Measurements from ENCODE around the gene CCIN.
A peak's percentile ranks its signal among the peaks of the same experiment; 100 is the strongest.

Gene CCIN

DNA sequence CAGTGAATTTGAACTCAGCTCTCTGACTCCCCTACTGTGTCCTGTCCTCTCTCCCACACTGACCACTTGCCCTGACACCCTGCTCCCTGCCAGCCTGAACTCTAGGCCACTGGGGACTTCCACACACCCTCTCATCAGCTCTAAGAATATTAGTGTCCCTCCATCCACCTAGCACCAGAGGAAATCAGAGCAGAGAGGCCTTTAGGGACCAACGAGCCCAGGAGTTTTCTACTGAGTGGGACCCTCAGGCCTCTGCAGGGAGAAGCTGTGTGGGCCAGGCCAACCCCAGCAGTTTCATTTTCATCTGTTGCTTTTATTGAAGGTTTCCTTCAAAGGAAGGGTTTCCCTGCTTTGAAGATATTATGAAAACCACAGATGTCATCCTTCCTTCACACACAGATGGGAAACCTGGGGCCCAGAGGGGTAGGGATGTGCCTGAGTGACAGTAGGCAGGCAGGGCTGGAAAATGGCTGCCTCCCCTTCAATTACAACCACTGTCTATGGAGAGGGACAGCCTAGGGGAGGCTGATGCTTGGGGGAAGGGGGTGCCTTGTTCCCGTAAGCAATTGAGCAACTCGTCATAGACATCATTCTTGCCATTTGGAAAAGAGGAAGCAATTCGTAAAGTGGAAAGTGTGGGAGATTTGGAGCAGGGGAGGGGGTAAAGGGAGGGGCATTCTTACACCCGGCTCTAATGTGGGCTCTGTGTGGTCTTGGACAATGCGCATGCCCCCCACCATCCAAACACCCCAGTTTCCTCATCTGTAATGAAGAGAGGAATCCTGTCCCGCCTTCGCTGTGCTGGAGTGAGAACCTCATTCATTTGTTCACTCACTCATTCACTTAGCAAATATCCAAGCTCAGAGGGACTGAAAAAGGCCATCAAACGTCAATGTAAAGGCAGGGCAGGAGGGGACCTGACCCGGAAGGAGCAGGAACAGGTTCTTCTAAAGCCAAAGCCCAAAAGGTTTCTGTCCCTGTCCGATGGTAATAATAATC lies 28.8 kb upstream of the CCIN start:
- DNase-seq (ENCODE audit: extremely low read depth in 1 of 2, low read depth in 1 of 2): no peak

DNA sequence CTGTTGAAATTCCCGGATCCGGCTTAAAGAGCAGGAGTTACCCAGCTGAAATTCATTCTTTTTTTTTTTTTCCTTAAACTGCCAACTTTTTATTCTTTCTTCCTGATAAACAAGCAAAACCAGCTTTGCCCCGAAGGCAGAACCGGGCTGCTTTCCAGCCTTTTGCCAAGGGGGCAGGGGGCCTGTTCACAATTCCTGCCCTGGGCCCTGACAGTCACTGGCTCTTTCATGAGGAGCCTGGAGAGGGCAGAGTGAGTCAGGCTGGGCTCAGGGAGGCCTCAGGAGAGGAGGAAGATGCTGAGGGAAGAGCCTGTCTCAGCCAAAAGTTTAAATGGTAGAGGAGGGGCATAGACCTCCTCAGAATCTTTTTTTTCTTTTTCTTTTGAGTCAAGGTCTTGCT lies 27.9 kb upstream of the CCIN start:
- no peak for DNase-seq (ENCODE audit: extremely low read depth in 1 of 2, low read depth in 1 of 2)

DNA sequence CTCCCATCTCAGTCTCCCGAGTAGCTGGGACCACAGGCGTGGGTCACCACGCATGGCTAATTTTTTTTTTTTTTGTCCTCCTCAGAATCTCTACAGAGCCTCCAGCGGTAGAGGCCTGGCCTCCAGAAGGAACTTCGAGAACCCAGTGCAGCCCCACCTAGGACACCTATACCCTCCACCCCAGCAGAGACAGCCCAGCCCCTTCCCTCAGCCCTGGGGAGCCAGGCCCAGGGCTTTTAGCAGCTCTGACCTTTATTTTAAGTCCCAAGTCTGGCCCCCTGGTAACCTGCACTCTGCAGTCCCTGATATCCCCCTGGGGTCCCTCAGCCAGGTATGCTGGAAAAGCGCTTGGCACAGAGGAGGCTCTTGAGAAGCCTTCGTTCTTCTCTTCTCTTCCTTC lies 27.4 kb upstream of the CCIN start:
- no peak for DNase-seq (ENCODE audit: extremely low read depth in 1 of 2, low read depth in 1 of 2)

DNA sequence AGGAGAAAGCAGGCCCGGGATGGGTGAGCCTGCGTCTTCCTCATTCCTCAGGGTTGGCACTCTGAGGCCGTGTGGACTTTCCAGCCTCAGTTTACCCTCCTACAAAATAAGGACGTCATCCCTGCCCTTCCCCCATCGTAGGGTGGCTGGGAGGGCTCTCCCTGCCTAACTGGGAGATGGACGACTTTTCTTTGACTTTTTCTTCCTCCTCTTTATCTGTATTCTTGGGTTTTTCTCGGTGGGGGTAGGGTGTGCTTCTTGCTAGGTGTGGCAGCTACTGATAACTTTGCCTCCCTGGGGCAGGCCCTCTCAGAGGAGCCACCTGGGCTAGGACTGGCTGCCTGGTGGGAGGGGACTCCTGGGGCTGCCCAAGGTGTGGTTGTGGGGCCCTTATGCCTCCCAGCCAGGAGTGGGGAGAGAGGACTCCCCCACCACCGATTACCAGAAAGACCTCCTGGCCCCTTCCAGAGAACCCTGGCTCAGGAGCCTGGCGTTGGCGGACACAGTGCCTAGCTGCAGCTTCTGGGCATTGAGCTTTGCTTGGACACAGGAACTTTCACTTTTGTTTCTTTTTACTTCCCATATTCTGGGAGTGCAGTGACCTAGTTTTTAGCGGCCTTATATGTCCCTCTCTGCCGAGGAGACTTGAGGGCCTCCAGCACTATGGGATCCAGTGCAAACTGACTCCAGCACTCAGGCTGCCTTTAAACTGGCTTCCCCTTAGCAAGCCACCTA lies 26.5 kb upstream of the CCIN start:
- no peak for DNase-seq (ENCODE audit: extremely low read depth in 1 of 2, low read depth in 1 of 2)

DNA sequence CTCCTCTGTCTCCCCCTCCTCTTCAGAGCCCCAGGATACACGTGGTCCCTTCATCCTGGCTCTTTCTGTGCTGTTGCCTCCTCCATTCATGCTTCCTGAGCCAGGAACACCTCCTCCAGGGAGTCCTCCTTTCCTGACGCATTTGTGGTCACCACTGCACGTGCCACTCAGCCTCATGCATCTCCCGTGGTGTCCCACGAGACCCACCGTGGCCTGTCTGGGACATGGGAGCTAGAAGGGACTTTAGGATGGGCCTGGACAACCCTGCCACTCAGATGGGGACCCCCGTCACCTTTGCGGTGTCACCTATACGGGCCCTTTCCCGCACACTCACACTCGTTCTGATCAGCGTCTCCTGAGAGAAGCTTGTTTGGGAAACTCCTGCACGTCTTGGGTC lies 25.9 kb upstream of the CCIN start:
- no peak for DNase-seq (ENCODE audit: extremely low read depth in 1 of 2, low read depth in 1 of 2)

DNA sequence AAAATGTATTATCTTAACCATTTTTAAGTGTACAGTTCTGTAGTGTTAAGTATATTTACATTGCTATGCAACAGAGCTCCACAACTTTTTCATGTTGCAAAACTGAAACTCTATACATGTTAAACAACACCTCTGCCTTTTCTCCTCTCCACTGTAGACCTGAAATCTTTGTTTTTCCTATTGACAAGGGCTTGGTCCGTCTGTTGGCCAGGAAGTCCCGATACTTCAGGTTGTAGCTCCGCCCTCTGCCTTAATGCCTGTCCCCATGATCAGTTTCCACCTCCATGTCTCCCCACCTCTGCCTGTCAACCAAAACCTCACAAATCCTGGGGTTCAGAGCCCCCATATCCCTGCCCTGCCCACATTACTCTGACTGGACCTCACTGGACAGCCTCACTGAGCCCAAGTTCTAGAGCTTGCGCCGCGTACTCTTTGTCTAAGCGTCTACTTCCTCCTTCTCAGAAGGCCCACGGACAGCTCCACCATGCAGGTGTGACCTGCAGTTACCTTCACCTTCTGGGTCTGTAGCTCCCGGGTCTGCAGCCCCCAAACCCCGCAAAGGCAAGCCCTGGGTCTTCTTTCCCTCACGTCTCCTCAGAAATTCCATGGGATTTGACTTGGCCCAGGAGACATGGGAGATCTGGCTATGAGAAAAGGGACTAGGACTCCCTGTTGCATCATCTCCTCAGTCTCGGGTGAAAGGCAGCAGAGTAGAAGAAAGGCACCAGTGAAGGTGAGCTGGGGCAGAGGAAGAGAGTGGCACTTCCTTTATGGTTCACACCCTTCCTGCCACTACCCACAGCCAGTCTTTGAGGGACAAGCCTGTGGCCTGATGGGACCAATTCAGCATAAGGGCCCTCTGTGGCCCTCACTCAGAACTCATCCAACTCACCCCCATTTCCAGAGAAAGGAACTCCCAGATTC lies 24.6 kb upstream of the CCIN start:
- DNase-seq (ENCODE audit: extremely low read depth in 1 of 2, low read depth in 1 of 2): no peak

DNA sequence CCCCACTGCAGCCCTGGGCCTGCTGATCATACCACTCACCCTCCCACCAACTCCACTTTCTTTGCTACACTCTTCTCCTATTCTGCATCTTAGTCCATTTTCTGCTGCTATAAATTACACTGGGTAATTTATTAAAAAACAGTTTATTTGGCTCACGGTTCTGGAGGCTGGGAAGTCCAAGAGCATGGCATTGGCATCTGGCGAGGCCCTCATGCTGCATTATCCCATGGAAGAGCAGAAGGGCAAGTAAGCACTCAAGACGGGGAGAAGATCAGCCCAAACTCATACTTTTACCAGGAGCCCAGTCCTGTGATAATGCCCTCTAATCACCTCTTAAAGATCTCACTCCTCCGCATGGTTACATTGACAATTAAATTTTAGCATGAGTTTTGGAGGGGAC lies 23.2 kb upstream of the CCIN start:
- DNase-seq (ENCODE audit: extremely low read depth in 1 of 2, low read depth in 1 of 2): no peak

DNA sequence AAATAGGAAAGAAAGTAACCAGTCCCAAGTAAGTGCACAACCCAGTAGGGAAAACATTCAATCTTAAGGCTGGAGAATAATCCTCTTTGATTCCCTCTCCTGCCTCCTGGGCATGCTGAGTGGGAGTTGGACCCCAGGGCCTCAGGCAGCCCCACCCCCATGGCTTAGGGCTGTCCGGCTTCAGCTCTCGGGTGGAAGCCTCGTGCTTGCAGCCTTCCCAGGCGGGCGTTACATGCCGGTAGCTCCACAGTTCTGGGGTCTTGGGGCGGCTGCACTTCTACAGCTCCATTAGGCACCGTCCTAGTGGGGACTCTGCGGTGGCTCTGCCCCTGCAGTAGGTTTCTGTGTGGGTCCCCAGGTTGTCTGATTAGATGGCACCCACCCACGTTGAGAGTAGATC lies 22.5 kb upstream of the CCIN start:
- no peak for DNase-seq (ENCODE audit: extremely low read depth in 1 of 2, low read depth in 1 of 2)

DNA sequence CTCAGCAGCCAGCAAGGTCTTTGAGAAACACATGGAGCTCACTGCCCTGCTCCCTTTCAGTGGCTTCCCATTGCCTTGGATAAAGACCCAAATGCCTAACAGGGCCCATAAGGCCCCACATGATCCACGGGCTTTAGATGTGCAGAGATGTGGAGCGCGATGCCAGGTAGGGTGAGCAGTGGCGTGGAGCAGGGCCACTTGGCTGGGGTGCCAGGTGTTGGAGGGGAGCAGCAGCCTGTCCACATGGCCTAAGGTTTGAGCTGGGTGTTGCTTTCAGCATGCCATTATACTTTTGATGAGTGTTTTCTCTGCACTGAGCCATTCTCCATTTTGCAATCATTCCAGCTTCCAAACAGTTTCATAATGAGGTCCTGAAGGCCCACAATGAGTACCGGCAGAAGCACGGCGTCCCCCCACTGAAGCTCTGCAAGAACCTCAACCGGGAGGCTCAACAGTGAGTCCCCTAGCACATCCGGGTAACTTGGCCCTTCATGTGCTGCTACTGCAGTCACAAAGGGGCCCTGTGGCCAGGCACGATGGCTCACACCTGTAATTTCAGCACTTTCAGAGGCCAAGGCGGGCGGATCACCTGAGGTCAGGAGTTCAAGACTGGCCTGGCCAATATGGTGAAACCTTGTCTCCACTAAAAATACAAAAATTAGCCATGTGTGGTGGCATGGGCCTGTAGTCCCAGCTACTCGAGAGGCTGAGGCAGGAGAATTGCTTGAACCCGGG lies 21.6 kb upstream of the CCIN start:
- DNase-seq (ENCODE audit: extremely low read depth in 1 of 2, low read depth in 1 of 2): peak in 1 of 2 donors; percentile 26

DNA sequence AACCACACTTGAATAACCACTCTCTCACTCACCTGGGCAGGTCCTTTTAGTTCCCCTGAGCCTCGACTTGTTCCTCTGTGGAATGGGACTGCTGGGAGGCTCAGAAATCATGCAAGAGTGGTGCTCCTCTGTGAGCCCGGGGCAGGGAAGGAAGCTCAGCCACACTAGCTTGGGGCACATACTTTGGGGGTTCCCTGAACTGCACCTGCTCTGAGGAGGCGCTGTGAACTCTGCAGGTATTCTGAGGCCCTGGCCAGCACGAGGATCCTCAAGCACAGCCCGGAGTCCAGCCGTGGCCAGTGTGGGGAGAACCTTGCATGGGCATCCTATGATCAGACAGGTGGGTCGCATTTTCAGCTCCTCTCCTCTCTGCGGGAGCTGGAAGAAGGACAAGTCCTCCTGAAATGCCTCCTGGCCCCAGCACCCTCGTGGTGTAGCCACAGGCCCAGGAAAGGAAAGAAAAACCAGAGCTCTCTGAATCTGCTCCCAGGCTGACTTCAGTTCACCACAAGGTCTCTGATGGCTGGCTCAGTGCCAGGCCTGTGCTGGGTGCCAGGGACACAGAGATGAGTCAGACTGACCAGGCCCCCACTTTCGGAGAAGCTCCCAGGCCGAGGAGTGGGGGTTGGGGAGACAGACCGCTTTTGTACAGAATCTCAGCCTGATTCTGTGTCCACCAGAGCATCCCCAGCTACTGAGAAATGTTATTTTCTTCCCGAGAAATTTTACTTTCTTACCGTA lies 20.7 kb upstream of the CCIN start:
- DNase-seq (ENCODE audit: extremely low read depth in 1 of 2, low read depth in 1 of 2): peak; percentile 73 to 81

DNA sequence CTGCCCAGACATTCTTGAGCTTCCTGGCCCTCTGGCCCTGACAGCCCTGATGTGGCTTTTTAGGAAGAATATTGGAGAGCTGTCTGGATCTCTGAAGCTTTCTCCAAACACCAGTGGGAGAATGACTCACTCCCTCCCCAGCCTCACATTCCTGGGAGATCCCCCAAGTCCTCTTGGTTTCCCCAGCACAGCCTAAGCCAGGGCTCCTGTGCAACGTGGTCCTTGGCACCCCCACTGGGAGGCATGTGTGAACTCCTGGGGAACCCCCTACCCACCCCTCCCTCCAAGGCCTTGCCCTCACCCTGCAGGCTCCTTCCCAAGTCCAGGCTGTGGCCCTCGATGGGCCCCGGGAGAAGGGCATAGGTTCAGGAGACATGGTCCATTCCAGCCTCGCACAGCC lies 20.0 kb upstream of the CCIN start:
- DNase-seq (ENCODE audit: extremely low read depth in 1 of 2, low read depth in 1 of 2): no peak

DNA sequence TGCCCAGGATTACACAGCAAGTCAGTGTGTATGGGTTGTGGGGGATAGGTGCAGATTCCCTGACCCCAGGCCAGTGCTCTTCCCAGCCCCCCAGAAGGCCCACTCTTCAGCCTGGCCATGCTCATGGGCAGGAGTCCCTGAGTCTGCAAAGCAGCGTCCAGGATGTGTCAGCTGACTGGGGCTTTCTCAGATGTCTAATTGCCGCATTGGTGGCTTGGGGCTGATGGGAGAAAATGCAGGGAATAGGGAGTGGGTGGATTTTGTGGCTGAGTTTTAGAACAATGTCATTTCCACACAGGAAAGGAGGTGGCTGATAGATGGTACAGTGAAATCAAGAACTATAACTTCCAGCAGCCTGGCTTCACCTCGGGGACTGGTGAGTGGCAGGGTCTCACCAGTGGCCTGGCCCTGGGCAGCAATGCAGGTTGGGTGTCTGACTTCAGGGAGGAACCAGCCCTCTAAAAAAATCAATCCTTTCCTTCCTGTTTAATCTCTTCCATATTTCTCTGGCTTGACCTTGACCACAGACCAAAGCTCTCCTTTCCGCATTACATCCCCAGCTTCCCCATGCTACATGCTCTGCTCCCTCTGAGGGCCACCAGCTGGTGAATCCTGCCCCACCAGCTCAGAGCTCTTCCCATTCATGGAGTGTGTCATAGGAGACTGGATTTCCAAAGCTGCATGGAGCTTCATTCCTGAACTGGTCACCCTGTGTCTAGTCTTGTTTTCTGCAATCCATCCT lies 18.4 kb upstream of the CCIN start:
- DNase-seq (ENCODE audit: extremely low read depth in 1 of 2, low read depth in 1 of 2): no peak

DNA sequence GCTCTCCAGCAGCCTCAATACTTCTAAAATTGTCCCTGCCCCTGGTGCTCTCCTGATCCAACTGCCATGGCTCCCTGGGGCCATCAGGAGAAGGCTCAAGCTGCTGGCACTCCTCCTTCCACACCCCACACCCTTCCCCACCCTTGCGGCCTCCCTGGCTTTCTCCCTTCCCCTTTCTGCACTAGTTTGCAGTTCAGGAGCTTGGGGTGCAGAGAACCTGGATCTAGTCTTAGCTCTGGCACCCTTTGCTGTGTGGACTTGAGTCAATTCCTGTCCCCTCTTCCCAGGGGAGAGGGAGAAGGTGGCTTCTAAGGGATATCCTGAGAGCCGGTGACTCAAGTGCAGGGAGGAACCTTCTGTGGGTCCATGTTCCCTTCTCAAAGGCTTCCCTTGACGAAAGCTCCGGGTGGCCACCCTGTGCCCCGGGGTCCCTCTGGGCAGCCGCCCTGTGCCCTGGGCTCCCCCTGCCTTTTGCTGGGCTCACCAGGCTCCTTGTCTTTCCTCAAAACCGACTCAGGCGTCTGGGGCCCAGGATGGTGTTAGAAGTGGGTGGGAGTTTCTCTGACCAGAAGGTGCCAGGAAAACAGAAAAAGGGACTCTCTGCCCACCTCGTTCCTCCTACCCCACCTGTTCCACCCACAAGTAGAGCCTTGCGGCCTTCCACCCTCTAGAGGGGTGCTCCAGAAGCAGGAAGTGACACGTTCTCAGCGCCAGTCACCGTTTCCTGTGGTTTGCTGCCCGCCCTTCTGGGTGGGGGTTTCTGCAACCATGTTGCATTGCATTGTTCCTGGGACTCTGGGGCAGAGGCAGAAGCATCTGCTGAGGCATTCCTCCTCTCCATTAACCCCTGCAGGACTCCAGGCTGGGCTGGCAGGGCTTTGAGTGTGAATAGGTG lies 17.6 kb upstream of the CCIN start:
- peak; percentile 80 to 91 for DNase-seq (ENCODE audit: extremely low read depth in 1 of 2, low read depth in 1 of 2)

DNA sequence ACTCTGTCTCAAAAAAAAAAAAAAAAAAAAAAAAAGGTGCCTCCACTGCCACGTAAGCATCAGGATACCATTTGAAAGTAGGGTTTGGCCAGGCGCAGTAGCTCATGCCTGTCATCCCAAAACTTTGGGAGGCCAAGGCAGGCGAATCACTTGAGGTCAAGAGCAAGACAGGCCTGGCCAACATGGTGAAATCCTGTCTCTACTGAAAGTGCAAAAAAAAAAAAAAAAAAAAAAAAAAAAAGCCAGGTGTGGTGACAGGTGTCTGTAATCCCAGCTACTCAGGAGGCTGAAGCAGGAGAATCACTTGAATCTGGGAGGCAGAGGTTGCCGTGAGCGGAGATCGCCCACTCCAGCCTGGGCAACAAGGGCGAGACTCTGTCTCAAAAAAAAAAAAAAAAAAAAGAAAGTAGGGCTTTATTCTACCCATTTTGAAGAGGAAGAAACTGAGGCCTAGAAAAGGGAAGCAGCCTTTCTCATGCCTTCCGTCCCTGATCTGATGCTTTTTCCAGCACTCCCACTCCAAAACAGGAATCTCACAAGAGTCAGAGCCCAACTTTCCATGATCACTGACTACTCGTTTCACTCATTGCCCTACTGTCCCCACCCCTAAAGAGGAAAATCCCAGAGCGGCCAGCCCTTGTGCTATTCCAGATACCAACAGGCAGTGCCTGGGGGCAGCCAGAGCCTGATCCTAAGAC lies 16.3 kb upstream of the CCIN start:
- no peak for DNase-seq (ENCODE audit: extremely low read depth in 1 of 2, low read depth in 1 of 2)

DNA sequence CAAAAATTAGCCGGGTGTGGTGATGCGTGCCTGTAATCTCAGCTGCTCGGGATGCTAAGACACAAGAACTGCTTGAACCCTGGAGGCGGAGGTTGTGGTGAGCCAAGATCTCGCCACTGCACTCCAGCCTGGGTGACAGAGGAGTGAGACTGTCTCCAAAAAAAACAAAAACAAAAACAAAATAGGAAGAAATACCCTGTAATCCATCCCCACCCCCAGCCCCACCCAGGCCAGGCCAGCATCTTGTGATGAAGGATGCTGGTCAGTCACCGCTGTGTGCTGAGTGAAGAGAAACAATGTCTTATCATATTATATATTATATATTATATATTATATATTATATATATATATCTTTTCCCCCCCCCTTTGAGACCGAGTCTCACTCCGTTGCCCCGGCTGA lies 15.4 kb upstream of the CCIN start:
- DNase-seq (ENCODE audit: extremely low read depth in 1 of 2, low read depth in 1 of 2): no peak

DNA sequence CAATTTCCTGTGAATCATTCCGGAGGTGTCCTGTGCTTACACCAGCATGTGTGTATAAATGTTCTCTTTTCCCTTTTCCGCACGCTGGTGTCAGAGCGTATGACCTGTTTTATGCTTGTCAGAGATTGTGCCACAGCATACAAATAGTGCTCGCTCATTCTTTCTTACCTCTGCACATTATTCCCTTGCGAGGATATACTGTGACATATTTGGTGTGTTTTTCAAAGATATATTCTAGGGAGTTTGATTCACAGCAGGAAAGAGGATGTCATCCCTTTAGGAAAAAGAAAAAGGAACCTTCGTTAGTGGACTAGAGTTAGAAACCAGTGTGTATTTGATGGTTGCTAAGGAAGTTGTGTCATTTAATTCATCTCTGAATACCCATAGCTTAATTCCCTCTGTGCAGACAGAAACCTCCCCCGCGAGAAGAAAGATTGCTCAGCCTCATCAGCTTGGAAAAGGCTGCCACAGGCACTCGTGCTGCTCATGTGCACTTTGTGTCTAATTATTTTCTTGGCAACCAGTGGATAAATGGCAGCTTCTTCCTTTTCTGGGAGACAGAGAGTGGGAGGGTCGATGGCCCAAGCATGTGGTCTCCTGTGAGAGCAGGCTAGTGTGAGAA lies 14.7 kb upstream of the CCIN start:
- DNase-seq (ENCODE audit: extremely low read depth in 1 of 2, low read depth in 1 of 2): no peak

DNA sequence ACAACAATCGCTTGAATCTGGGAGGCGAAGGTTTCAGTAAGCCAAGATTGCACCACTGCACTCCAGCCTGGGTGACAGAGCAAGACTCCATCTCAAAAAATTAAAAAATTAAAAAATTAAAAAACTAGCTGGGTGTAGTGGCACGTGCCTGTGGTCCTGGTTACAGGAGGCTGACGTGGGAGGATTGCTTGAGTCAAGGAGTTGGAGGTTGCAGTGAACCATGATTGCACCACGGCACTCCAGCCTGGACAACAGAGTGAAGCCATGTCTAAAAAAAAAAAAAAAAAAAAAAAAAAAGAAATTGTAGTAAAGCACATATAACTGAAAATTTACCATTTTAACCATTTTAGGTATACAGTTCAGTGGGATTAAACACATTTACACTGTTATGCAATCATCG lies 13.1 kb upstream of the CCIN start:
- no peak for DNase-seq (ENCODE audit: extremely low read depth in 1 of 2, low read depth in 1 of 2)

Measured in stimulated activated CD8-positive, alpha-beta memory T cell treated with anti-CD3 and anti-CD28 coated beads, Interleukin-7, amount 100 ng/mL, for 48 hours (primary cell).